Heart left ventricle (tissue), 13 donors: ENCODE results near the gene PPP2R2D.
"Not testable (repeated sequence)": the region's sequence is repeated elsewhere in the genome, so short reads cannot be mapped to it uniquely, and the experiment has no call there.

Experiments used
- POLR2A ChIP-seq, 2 donors: fragments of 450-650 bp; IDR thresholded peaks; one replicate each; pipeline ENCODE4 v1.6.1; 2017; ENCODE audit warnings: antibody characterized with exemption in 2 of 2, mild to moderate bottlenecking in 2 of 2, moderate library complexity in 2 of 2
- TF ChIP-seq, protein P1 (sequence below), 12 donors: fragments of 200-600 bp; sonication (generic) in 4 of 12; IDR thresholded peaks; one replicate each; pipeline versions ENCODE4 v1.5.0 to v1.8.0; 2018 to 2022; ENCODE audit warnings: antibody characterized with exemption in 12 of 12, mild to moderate bottlenecking in 5 of 12
- donor health status: ischemic (EF 13 %, LVEDD 7.1; RV severe dilation, severe dysfunction).
- donor health status: DM: no; HTN: yes; CAD: no.
- donor health status: DM: no; HTN: no; CAD: no.
- donor health status: ischemic (EF 25% LVEDD 6.9; RV normal size, moderate dysfunction).
- donor health status: ischemic (EF 25% LVEDD 5.7; RV mildly dilated, moderate dysfunction).
- donor health status: ischemic (EF 35%, LVEDD 5.7; RV mildly dilated, moderate dysfunction).
- donor health status: nonischemic (EF 11% LVEDD 7.7; RV severe dilation, severe dysfunction).
- donor health status: DM: yes; HTN: yes; CAD: no.
- donor health status: PGD.
- donor health status: ischemic (EF 29% LVEDD 5.4; RV normal size, mild dysfunction).
- donor health status: nonischemic (EF 23%, LVEDD 6.1; RV moderate dilation, normal function).

DNA sequence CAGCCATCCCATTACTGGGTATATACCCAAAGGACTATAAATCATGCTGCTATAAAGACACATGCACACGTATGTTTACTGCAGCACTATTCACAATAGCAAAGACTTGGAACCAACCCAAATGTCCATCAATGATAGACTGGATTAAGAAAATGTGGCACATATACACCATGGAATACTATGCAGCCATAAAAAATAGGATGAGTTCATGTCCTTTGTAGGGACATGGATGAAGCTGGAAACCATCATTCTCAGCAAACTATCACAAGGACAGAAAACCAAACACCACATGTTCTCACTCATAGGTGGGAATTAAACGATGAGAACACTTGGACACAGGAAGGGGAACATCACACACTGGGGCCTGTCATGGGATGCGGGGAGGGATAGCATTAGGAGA, 87.0 kb downstream of the PPP2R2D start:
- TF ChIP-seq, protein P1, sequence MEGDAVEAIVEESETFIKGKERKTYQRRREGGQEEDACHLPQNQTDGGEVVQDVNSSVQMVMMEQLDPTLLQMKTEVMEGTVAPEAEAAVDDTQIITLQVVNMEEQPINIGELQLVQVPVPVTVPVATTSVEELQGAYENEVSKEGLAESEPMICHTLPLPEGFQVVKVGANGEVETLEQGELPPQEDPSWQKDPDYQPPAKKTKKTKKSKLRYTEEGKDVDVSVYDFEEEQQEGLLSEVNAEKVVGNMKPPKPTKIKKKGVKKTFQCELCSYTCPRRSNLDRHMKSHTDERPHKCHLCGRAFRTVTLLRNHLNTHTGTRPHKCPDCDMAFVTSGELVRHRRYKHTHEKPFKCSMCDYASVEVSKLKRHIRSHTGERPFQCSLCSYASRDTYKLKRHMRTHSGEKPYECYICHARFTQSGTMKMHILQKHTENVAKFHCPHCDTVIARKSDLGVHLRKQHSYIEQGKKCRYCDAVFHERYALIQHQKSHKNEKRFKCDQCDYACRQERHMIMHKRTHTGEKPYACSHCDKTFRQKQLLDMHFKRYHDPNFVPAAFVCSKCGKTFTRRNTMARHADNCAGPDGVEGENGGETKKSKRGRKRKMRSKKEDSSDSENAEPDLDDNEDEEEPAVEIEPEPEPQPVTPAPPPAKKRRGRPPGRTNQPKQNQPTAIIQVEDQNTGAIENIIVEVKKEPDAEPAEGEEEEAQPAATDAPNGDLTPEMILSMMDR (IDR thresholded peaks at IDR 0.05): not testable (repeated sequence)
- TF ChIP-seq POLR2A (IDR thresholded peaks at IDR 0.05): not testable (repeated sequence)
